ENCODE measurements around the gene BMS1. TPM values are rescaled to one million over a fixed set of nuclear protein-coding genes. Genes with fewer than 3 reads are reported as not detected.

The BMS1 gene
- total and polyA plus RNA-seq, 2 of the 8 experiments (the other 6 are each of a cell fraction or from before 2014, with no cell fraction given): 3.7 to 34.6 TPM

GRCh38 chr10:42880255-42880620 is 97.6 kb downstream of the BMS1 start:
- no peak overlapping the region for H2BK15ac ChIP-seq (ENCODE audit: low read length)
- H3K23me2 ChIP-seq (ENCODE audit: low read depth, low read length): no peaks in the 10 kb centered on the region
- H3K79me2 ChIP-seq (ENCODE audit: control insufficient read depth in 1 of 2, insufficient read depth in 2 of 2, low read length in 2 of 2): no peaks in the 10 kb centered on the region
- POLR2A ChIA-PET (ENCODE audit: partially characterized antibody): no interaction called here
- no peaks in the 10 kb centered on the region for H3K79me1 ChIP-seq (ENCODE audit: low read depth, low read length)
- H2BK12ac ChIP-seq (ENCODE audit: low read depth, low read length): 0 out of 2 replicates have a peak overlapping the region, but pooled peaks have one; percentile 9
- no peak overlapping the region for H4K91ac ChIP-seq (replicated peaks; ENCODE audit: insufficient read length, low read length)
- 90% methylated on average over 11 of the region's 16 CpGs; no CpG with 5 or more reads in 1 of the 2 experiments for WGBS, 2 experiments (ENCODE audit: extremely low coverage in 1 of 2, insufficient coverage in 1 of 2, insufficient read length in 1 of 2, insufficient replicate concordance in 2 of 2, low coverage in 1 of 2, low lambda C conversion rate in 2 of 2, missing lambda C conversion rate in 1 of 2)
- no peak overlapping the region for H3K18ac ChIP-seq (ENCODE audit: extremely low read depth, low read length)
- no peak overlapping the region for H3K27ac ChIP-seq (ENCODE audit: low read depth, low read length)
- H3K9me3 ChIP-seq (ENCODE audit: insufficient read depth in 2 of 2, low read depth in 1 of 2, low read length in 1 of 2): peaks cover 0 to 3% of the 10 kb centered on the region in 2 experiments; a peak in 2 of 4 replicates
- H2BK20ac ChIP-seq (ENCODE audit: low read length): no peak overlapping the region
- no peak overlapping the region for H3K4me3 ChIP-seq (ENCODE audit: extremely low read depth in 1 of 4, insufficient read depth in 2 of 4, low read depth in 3 of 4, low read length in 4 of 4)
- no peaks in the 10 kb centered on the region for H3K27me3 ChIP-seq (replicated peaks in 1 of 4; ENCODE audit: control insufficient read depth in 3 of 4, extremely low read depth in 1 of 4, insufficient read depth in 3 of 4, low read length in 3 of 4)
- TF ChIP-seq SP1 (IDR thresholded peaks at IDR 0.05; ENCODE audit: low read depth, low read length) (no peak), CBX8 (IDR thresholded peaks at IDR 0.05; ENCODE audit: borderline replicate concordance, low read depth, low read length) (no peak), NRF1 (IDR thresholded peaks at IDR 0.05; ENCODE audit: low read depth, low read length) (no peak), RAD21 (IDR thresholded peaks at IDR 0.05 in 1 of 2, conservative IDR thresholded peaks at IDR 0.05 in 1 of 2; ENCODE audit: low read depth in 2 of 2, low read length in 2 of 2) (no peak), E2F6 (IDR thresholded peaks at IDR 0.05) (no peak), TAF1 (IDR thresholded peaks at IDR 0.05; ENCODE audit: low read depth, low read length) (no peak)
- H3K4me1 ChIP-seq (replicated peaks in 1 of 4; ENCODE audit: control insufficient read depth in 3 of 4, insufficient read depth in 4 of 4, low read length in 3 of 4): no peaks in the 10 kb centered on the region; a peak in 2 of 7 replicates
- H3K14ac ChIP-seq (ENCODE audit: insufficient read length): no peak overlapping the region
- DNase-seq (ENCODE audit: low read depth in 1 of 2, low spot score in 2 of 2) (no peak), FAIRE-seq (no peak)
- H3K56ac ChIP-seq (replicated peaks; ENCODE audit: insufficient read length, low read depth, low read length): no peak overlapping the region
- H3K23ac ChIP-seq (ENCODE audit: insufficient read length): no peak overlapping the region
- no peak overlapping the region; the same call in 1 of the 2 replicates for H2AK5ac ChIP-seq (ENCODE audit: low read depth, low read length)
- H2BK120ac ChIP-seq (replicated peaks; ENCODE audit: low read depth, low read length): no peak overlapping the region
- H3K36me3 ChIP-seq (ENCODE audit: control insufficient read depth in 2 of 4, insufficient read depth in 4 of 4, low read length in 3 of 4): no peaks in the 10 kb centered on the region
- H2BK5ac ChIP-seq (ENCODE audit: low read depth, low read length): no peak overlapping the region
- no peak overlapping the region for H3K4ac ChIP-seq (replicated peaks; ENCODE audit: insufficient read length, low read depth, low read length)
- no peak overlapping the region for H3K9ac ChIP-seq (replicated peaks in 1 of 4; ENCODE audit: extremely low read depth in 1 of 4, low read depth in 3 of 4, low read length in 3 of 4)
- no peak overlapping the region for H2AFZ ChIP-seq (ENCODE audit: low read length)
- H3K4me2 ChIP-seq (ENCODE audit: insufficient read depth in 1 of 2, low read depth in 2 of 2, low read length in 2 of 2): no peak overlapping the region
- peak overlapping the region; percentile 68; the same call in 1 of the 2 replicates for H4K8ac ChIP-seq (ENCODE audit: extremely low read depth, insufficient read depth, low read length)
- no peaks in the 10 kb centered on the region for H4K20me1 ChIP-seq (replicated peaks in 1 of 2; ENCODE audit: control insufficient read depth in 1 of 2, insufficient read depth in 2 of 2, low read length in 2 of 2)
- CTCF ChIA-PET (ENCODE audit: partially characterized antibody): interaction anchor here (1.1 kb wide), 1 partner anchor 199 kb away, joined by 4 read pairs; no protein-coding TSS in a partner anchor
- no peak overlapping the region for H4K5ac ChIP-seq (ENCODE audit: insufficient read length, low read depth, low read length)
